Measurements from ENCODE around the gene FBXO24.

- TF ChIP-seq CTCF (IDR thresholded peaks at IDR 0.05 in 2 of 3, conservative IDR thresholded peaks at IDR 0.05 in 1 of 3; ENCODE audit: insufficient read depth in 2 of 3, low read depth in 1 of 3, low read length in 3 of 3) (no peak), TARDBP (IDR thresholded peaks at IDR 0.05) (no peak), NCOA2 (IDR thresholded peaks at IDR 0.05; ENCODE audit: partially characterized antibody in 2 of 2) (no peak), RCOR1 (IDR thresholded peaks at IDR 0.05; ENCODE audit: borderline replicate concordance in 1 of 2, low read depth in 2 of 2, low read length in 2 of 2) (no peak), ZKSCAN1 (IDR thresholded peaks at IDR 0.05; ENCODE audit: low read depth, low read length) (no peak), RNF219 (CRISPR knock-in tag; IDR thresholded peaks at IDR 0.05) (no peak), SMARCA4 (IDR thresholded peaks at IDR 0.05) (no peak), MAZ (CRISPR knock-in tag; conservative IDR thresholded peaks at IDR 0.05 in 1 of 2, IDR thresholded peaks at IDR 0.05 in 1 of 2) (no peak), GATA2 (CRISPR knock-in tag; IDR thresholded peaks at IDR 0.05) (no peak), CHD2 (IDR thresholded peaks at IDR 0.05; ENCODE audit: low read depth, low read length) (no peak), CHD1 (IDR thresholded peaks at IDR 0.05; ENCODE audit: low read length) (no peak), E2F1 (CRISPR knock-in tag; IDR thresholded peaks at IDR 0.05) (no peak), AFF1 (IDR thresholded peaks at IDR 0.05; ENCODE audit: low read depth in 1 of 2, partially characterized antibody in 2 of 2) (no peak)
Observed at GRCh38 chr7:100573691-100574361, 12.3 kb upstream of the FBXO24 start, which contains the start of gene SAP25.
